IMR-90 (cell line): ENCODE measurements around the gene ATG9A. TPM values are rescaled to one million over a fixed set of nuclear protein-coding genes. Genes with fewer than 3 reads are reported as not detected.

Experiments used
- ATAC-seq: fragments of 200-7000 bp; cut with Tn5 transposase; 2 replicates; pipeline ENCODE4 v1.9.1; 2020; ENCODE audit warnings: low read depth, mild to moderate bottlenecking, moderate library complexity
- BruUV-seq: library from RNA; stranded (reverse); fragments of 400-500 nt; replicated peaks from 2 replicates; lab custom pipeline; 2021; lab: Mats Ljungman, UMichigan
- CTCF ChIA-PET: fragments of 300-600 bp; formaldehyde crosslinking; extraction: SDS; loops from one replicate; lab custom pipeline; 2021; ENCODE audit warnings: antibody characterized with exemption; lab: Yijun Ruan, JAX
- POLR2A ChIA-PET: fragments of 300-600 bp; sonication (Branson Sonifier 250); formaldehyde crosslinking; loops from one replicate; lab custom pipeline; 2022; ENCODE audit warnings: antibody characterized with exemption; ENCODE audit not compliant: unreplicated experiment; lab: Charles Lee
- DNase-seq: peaks from one replicate; pipeline ENCODE4 v3.0.0; 2013
- H2AFZ ChIP-seq: replicated peaks from 2 replicates; pipeline ENCODE3; 2013; ENCODE audit warnings: low read length, mild to moderate bottlenecking; ENCODE audit not compliant: poor library complexity
- H2AK5ac ChIP-seq: 2 replicates; pipeline ENCODE4 v1.6.1; 2013; ENCODE audit warnings: low read depth, low read length, inconsistent platforms
- H2AK9ac ChIP-seq: replicated peaks from 2 replicates; pipeline ENCODE3; 2013; ENCODE audit warnings: mild to moderate bottlenecking, low read depth, low read length, moderate library complexity; ENCODE audit not compliant: poor library complexity
- H2BK120ac ChIP-seq: 2 replicates; pipeline ENCODE4 v1.6.1; 2013; ENCODE audit warnings: low read depth, low read length, inconsistent platforms
- H2BK15ac ChIP-seq: 3 replicates; pipeline ENCODE4 v1.6.1; 2013; ENCODE audit warnings: low read depth, low read length, inconsistent platforms
- H2BK20ac ChIP-seq: 2 replicates; pipeline ENCODE4 v1.6.1; 2013; ENCODE audit warnings: low read depth, mild to moderate bottlenecking, inconsistent platforms, low read length, moderate library complexity
- H2BK5ac ChIP-seq: 2 replicates; pipeline ENCODE4 v1.6.1; 2013; ENCODE audit warnings: mild to moderate bottlenecking, low read depth, low read length, inconsistent platforms; ENCODE audit not compliant: poor library complexity, severe bottlenecking
- H3K14ac ChIP-seq: replicated peaks from 2 replicates; pipeline ENCODE4 v1.6.1; 2013; ENCODE audit warnings: low read depth, low read length, inconsistent platforms
- H3K18ac ChIP-seq: 2 replicates; pipeline ENCODE4 v1.6.1; 2013; ENCODE audit warnings: low read depth, low read length, control low read depth
- H3K23ac ChIP-seq: 2 replicates; pipeline ENCODE4 v1.6.1; 2013; ENCODE audit warnings: low read depth, low read length, inconsistent platforms
- H3K27ac ChIP-seq: 2 replicates; pipeline ENCODE4 v1.5.1; 2013; ENCODE audit warnings: mild to moderate bottlenecking, control low read depth, low read length; ENCODE audit not compliant: insufficient read depth
- H3K27me3 ChIP-seq: 2 replicates; pipeline ENCODE4 v1.6.1; 2013; ENCODE audit warnings: low read length; ENCODE audit not compliant: control insufficient read depth, insufficient read depth
- H3K36me3 ChIP-seq: 2 replicates; pipeline ENCODE4 v1.6.1; 2013; ENCODE audit warnings: low read length, mixed read lengths; ENCODE audit not compliant: control insufficient read depth, insufficient read depth
- H3K4ac ChIP-seq: 2 replicates; pipeline ENCODE4 v1.6.1; 2013; ENCODE audit warnings: low read depth, low read length, inconsistent platforms
- H3K4me1 ChIP-seq: 2 replicates; pipeline ENCODE4 v1.6.1; 2013; ENCODE audit warnings: low read length, mixed read lengths; ENCODE audit not compliant: control insufficient read depth, insufficient read depth
- H3K4me2 ChIP-seq: 2 replicates; pipeline ENCODE4 v1.6.1; 2013; ENCODE audit warnings: low read depth, mild to moderate bottlenecking, control low read depth, low read length, moderate library complexity
- H3K4me3 ChIP-seq: 2 replicates; pipeline ENCODE4 v1.5.1; 2013; ENCODE audit warnings: low read depth, mild to moderate bottlenecking, control low read depth, low read length, moderate library complexity; ENCODE audit not compliant: insufficient read depth
- H3K56ac ChIP-seq: 2 replicates; pipeline ENCODE4 v1.6.1; 2013; ENCODE audit warnings: low read length, inconsistent platforms; ENCODE audit not compliant: insufficient read depth; ENCODE audit errors: extremely low read depth
- H3K79me1 ChIP-seq, 2 experiments: 2 replicates each; pipeline ENCODE4 v1.6.1; 2013; ENCODE audit warnings: low read length in 2 of 2, inconsistent platforms in 1 of 2, low read depth in 1 of 2
- H3K9ac ChIP-seq: 2 replicates; pipeline ENCODE4 v1.6.1; 2013; ENCODE audit warnings: low read depth, low read length, control low read depth
- H3K9me1 ChIP-seq: 2 replicates; pipeline ENCODE4 v1.6.1; 2013; ENCODE audit warnings: low read length, inconsistent platforms; ENCODE audit not compliant: insufficient read depth
- H3K9me3 ChIP-seq: 2 replicates; pipeline ENCODE4 v1.6.1; 2013; ENCODE audit warnings: low read length; ENCODE audit not compliant: control insufficient read depth, insufficient read depth
- H4K20me1 ChIP-seq: 2 replicates; pipeline ENCODE4 v1.6.1; 2013; ENCODE audit warnings: low read length, inconsistent platforms; ENCODE audit not compliant: insufficient read depth
- H4K5ac ChIP-seq: 2 replicates; pipeline ENCODE4 v1.6.1; 2013; ENCODE audit warnings: mild to moderate bottlenecking, low read depth, low read length, control low read depth
- H4K8ac ChIP-seq, 2 experiments: 2 replicates each; pipeline ENCODE4 v1.6.1; 2013; ENCODE audit warnings: low read depth in 2 of 2, low read length in 2 of 2, control low read depth in 1 of 2, inconsistent platforms in 1 of 2
- H4K91ac ChIP-seq: 2 replicates; pipeline ENCODE4 v1.6.1; 2013; ENCODE audit warnings: low read depth, low read length, inconsistent platforms; ENCODE audit not compliant: insufficient read depth
- BHLHE40 ChIP-seq: fragments of 150-350 bp; IDR thresholded peaks from 2 replicates; pipeline ENCODE4 v1.6.1; 2016; ENCODE audit warnings: mild to moderate bottlenecking, low read depth, low read length
- FOS ChIP-seq: fragments of 150-350 bp; IDR thresholded peaks from 2 replicates; pipeline ENCODE4 v1.6.1; 2016; ENCODE audit warnings: low read depth, low read length
- MAFK ChIP-seq: IDR thresholded peaks from 2 replicates; pipeline ENCODE4 v1.6.1; 2012; ENCODE audit warnings: low read depth, low read length, improper control_type of control experiment
- MXI1 ChIP-seq: IDR thresholded peaks from 2 replicates; pipeline ENCODE4 v1.6.1; 2012; ENCODE audit warnings: low read depth, mild to moderate bottlenecking, low read length, moderate library complexity, borderline replicate concordance
- RAD21 ChIP-seq: IDR thresholded peaks from 2 replicates; pipeline ENCODE4 v1.6.1; 2012; ENCODE audit warnings: low read length, improper control_type of control experiment
- RCOR1 ChIP-seq: IDR thresholded peaks from 2 replicates; pipeline ENCODE4 v1.6.1; 2012; ENCODE audit warnings: mild to moderate bottlenecking, low read length, improper control_type of control experiment; ENCODE audit not compliant: insufficient replicate concordance
- SMC3 ChIP-seq: fragments of 150-350 bp; IDR thresholded peaks from 2 replicates; pipeline ENCODE4 v1.6.1; 2016; ENCODE audit warnings: low read depth, mild to moderate bottlenecking, antibody characterized with exemption, low read length, moderate library complexity
- WGBS, 2 experiments: methylation state at CpG; one replicate each; pipeline versions ENCODE4 v1.1.5 to v1.1.7; 2013; ENCODE audit warnings: missing lambda C conversion rate in 2 of 2; ENCODE audit not compliant: insufficient read length in 1 of 2; ENCODE audit errors: extremely low coverage in 2 of 2; 5-methylcytosine and 5-hydroxymethylcytosine counted together
- dilution Hi-C: fragments of 300-500 bp; cut with HindIII; formaldehyde crosslinking; loops from one replicate; pipeline ENCODE4 v1.14.3; 2018; ENCODE audit warnings: low sequenced_read_pairs; ENCODE audit not compliant: unreplicated experiment
- in situ Hi-C: fragments of 300-500 bp; cut with MboI; formaldehyde crosslinking; loops from 3 replicates; pipeline ENCODE4 v1.14.3; 2019; ENCODE audit warnings: low sequenced_read_pairs, inconsistent platforms, mixed read lengths
- intact Hi-C: fragments of 100-400 bp; cut with micrococcal nuclease; formaldehyde crosslinking; loops from 2 replicates; pipeline ENCODE4 v1.10.0; 2022
- polyA plus RNA-seq, 3 experiments: library from polyadenylated mRNA; depleted of rRNA; stranded (reverse); fragments of >200 nt; gene quantifications; 2 replicates each; pipeline ENCODE4 v1.2.3, GENCODE V29; 2012; ENCODE audit warnings: low replicate concordance in 1 of 3
- total RNA-seq: library from RNA; depleted of rRNA; stranded (reverse); fragments of >200 nt; gene quantifications from 2 replicates; pipeline ENCODE4 v1.2.3, GENCODE V29; 2012
- TF ChIP-seq, protein P1 (sequence below): fragments of 150-350 bp; IDR thresholded peaks from 2 replicates; pipeline ENCODE4 v1.6.1; 2017; ENCODE audit warnings: mild to moderate bottlenecking, antibody characterized with exemption, low read length, low read depth
- TF ChIP-seq, protein P2 (sequence below): fragments of 150-350 bp; IDR thresholded peaks from 2 replicates; pipeline ENCODE4 v1.6.1; 2016; ENCODE audit warnings: low read depth, mild to moderate bottlenecking, low read length, moderate library complexity, borderline replicate concordance
- TF ChIP-seq, protein P3 (sequence below): conservative IDR thresholded peaks from 2 replicates; pipeline ENCODE4 v1.5.1; 2012; ENCODE audit warnings: mild to moderate bottlenecking, low read depth, low read length, improper control_type of control experiment

Gene ATG9A
- total and polyA plus RNA-seq, 2 of the 4 experiments (the other 2 are of a cell fraction): 35.1 to 58.3 TPM

DNA sequence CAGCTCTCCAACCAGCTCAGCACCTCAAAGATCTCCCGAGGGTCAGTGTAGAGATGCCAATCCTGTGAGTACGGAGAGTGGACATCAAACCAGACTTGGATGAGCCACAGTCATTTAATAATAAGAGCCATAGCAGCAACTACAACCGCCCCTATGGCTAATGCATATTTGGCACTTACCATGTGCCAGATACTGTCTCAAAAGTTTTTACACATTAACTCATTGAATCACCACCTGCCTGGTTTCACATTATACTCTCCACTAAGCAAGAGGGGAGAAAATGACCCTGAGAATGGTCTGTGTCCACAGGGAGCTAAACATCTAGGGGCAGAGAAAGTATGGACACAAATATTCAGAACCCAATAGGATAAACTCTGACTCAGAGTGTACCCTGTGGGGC lies 55.3 kb downstream of the ATG9A start:
- Histone ChIP-seq H3K79me1 (peaks cover 10 to 27% of the 10 kb centered on the region in 2 experiments; a peak in 3 of 4 replicates), H4K20me1 (peaks cover 14% of the 10 kb centered on the region), H4K8ac (no peak overlapping the region), H4K91ac (no peak overlapping the region), H3K9me1 (0 out of 2 replicates have a peak, but pooled peaks cover 4% of the 10 kb centered on the region), H3K4ac (no peak overlapping the region), H3K4me2 (no peak overlapping the region), H2AK9ac (no peak overlapping the region), H2BK120ac (no peak overlapping the region), H3K27me3 (no peaks in the 10 kb centered on the region), H2AFZ (no peak overlapping the region), H3K18ac (no peak overlapping the region), H3K9ac (no peak overlapping the region), H3K27ac (no peak overlapping the region), H3K23ac (no peak overlapping the region), H3K4me1 (peaks cover 8% of the 10 kb centered on the region; the same call in 1 of the 2 replicates), H3K36me3 (peaks cover 20% of the 10 kb centered on the region), H2BK20ac (no peak overlapping the region), H3K56ac (no peak overlapping the region), H2BK5ac (no peak overlapping the region), H4K5ac (no peak overlapping the region), H3K14ac (no peak overlapping the region), H2BK15ac (no peak overlapping the region), H3K4me3 (no peak overlapping the region), H3K9me3 (no peaks in the 10 kb centered on the region), H2AK5ac (no peak overlapping the region)
- ATAC-seq (no peak), DNase-seq (no peak)
- dilution Hi-C loops: no loop called here
- ChIA-PET CTCF (interaction anchor here (1.4 to 1.5 kb wide), 2 partner anchors 121 kb away, joined by 3 to 4 read pairs; no protein-coding TSS in a partner anchor), POLR2A (no interaction called here)
- no CpG with 5 or more reads among the region's 3 CpGs for WGBS, 2 experiments
- intact Hi-C loops: no loop called here
- BruUV-seq: no TSS peak
- TF ChIP-seq, protein P1, sequence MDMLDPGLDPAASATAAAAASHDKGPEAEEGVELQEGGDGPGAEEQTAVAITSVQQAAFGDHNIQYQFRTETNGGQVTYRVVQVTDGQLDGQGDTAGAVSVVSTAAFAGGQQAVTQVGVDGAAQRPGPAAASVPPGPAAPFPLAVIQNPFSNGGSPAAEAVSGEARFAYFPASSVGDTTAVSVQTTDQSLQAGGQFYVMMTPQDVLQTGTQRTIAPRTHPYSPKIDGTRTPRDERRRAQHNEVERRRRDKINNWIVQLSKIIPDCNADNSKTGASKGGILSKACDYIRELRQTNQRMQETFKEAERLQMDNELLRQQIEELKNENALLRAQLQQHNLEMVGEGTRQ: no peak
- no peak for TF ChIP-seq RAD21
- no peak for TF ChIP-seq MXI1
- TF ChIP-seq RCOR1: no peak
- no peak for TF ChIP-seq SMC3
- TF ChIP-seq MAFK: no peak
- no peak for TF ChIP-seq BHLHE40
- TF ChIP-seq FOS: no peak
- TF ChIP-seq, protein P2, sequence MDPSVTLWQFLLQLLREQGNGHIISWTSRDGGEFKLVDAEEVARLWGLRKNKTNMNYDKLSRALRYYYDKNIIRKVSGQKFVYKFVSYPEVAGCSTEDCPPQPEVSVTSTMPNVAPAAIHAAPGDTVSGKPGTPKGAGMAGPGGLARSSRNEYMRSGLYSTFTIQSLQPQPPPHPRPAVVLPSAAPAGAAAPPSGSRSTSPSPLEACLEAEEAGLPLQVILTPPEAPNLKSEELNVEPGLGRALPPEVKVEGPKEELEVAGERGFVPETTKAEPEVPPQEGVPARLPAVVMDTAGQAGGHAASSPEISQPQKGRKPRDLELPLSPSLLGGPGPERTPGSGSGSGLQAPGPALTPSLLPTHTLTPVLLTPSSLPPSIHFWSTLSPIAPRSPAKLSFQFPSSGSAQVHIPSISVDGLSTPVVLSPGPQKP: no peak
- TF ChIP-seq, protein P3, sequence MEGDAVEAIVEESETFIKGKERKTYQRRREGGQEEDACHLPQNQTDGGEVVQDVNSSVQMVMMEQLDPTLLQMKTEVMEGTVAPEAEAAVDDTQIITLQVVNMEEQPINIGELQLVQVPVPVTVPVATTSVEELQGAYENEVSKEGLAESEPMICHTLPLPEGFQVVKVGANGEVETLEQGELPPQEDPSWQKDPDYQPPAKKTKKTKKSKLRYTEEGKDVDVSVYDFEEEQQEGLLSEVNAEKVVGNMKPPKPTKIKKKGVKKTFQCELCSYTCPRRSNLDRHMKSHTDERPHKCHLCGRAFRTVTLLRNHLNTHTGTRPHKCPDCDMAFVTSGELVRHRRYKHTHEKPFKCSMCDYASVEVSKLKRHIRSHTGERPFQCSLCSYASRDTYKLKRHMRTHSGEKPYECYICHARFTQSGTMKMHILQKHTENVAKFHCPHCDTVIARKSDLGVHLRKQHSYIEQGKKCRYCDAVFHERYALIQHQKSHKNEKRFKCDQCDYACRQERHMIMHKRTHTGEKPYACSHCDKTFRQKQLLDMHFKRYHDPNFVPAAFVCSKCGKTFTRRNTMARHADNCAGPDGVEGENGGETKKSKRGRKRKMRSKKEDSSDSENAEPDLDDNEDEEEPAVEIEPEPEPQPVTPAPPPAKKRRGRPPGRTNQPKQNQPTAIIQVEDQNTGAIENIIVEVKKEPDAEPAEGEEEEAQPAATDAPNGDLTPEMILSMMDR: no peak
- in situ Hi-C loops: loop anchor here (5.0 kb wide), 2 partner anchors 33 to 123 kb away; partner anchors contain the start of gene ZFAND2B
